Prostate gland (tissue), 2 donors: ENCODE data around the gene STIM1.

ENCODE experiments used
- POLR2AphosphoS5 ChIP-seq: sonication (generic); formaldehyde crosslinking; IDR thresholded peaks from one replicate; pipeline ENCODE4 v1.6.1; 2017; ENCODE audit warnings: antibody characterized with exemption
- TF ChIP-seq, protein P1 (sequence below), 4 experiments: fragments of 200-600 bp in 2 of 4; fragments of 450-650 bp in 2 of 4; sonication (generic) in 2 of 4; IDR thresholded peaks; 1 replicate in 3 of 4; 2 replicates in 1 of 4; pipeline ENCODE4 v1.5.1; 2016 to 2019; ENCODE audit warnings: antibody characterized with exemption in 4 of 4, mild to moderate bottlenecking in 2 of 4, moderate library complexity in 2 of 4

DNA sequence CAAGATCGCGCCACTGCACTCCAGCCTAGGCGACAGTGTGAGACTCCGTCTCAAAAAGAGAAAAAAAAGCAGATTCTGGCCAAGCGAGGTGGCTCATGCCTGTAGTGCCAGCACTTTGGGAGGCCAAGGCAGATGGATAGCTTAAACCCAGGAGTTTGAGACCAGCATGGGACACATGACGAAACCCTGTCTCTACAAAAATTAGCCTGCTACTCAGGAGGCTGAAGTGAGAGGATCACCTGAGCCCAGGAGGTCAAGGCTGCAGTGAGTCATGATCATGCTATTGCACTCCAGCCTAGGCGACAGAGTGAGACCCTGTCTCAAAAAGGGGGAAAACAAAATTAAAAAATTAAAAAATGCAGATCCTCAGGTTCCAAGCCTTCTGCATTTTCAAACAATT lies 33.2 kb upstream of the STIM1 start:
- TF ChIP-seq, protein P1, sequence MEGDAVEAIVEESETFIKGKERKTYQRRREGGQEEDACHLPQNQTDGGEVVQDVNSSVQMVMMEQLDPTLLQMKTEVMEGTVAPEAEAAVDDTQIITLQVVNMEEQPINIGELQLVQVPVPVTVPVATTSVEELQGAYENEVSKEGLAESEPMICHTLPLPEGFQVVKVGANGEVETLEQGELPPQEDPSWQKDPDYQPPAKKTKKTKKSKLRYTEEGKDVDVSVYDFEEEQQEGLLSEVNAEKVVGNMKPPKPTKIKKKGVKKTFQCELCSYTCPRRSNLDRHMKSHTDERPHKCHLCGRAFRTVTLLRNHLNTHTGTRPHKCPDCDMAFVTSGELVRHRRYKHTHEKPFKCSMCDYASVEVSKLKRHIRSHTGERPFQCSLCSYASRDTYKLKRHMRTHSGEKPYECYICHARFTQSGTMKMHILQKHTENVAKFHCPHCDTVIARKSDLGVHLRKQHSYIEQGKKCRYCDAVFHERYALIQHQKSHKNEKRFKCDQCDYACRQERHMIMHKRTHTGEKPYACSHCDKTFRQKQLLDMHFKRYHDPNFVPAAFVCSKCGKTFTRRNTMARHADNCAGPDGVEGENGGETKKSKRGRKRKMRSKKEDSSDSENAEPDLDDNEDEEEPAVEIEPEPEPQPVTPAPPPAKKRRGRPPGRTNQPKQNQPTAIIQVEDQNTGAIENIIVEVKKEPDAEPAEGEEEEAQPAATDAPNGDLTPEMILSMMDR (IDR thresholded peaks at IDR 0.05): no peak
- TF ChIP-seq POLR2AphosphoS5: no peak
